PFSK-1 (cell line): ENCODE results near the gene C17orf75.

Experiments
- FOXP2 ChIP-seq: optimal IDR thresholded peaks from 2 replicates; pipeline ENCODE3; 2011; ENCODE audit warnings: borderline replicate concordance, control low read depth, inconsistent platforms; ENCODE audit not compliant: insufficient read depth; ENCODE audit errors: extremely low read length, extremely low read depth
- SIN3A ChIP-seq: IDR thresholded peaks from 2 replicates; pipeline ENCODE4 v1.6.1; 2012; ENCODE audit warnings: mild to moderate bottlenecking, low read length, moderate library complexity, borderline replicate concordance; ENCODE audit not compliant: insufficient read depth
- TF ChIP-seq, protein P1 (sequence below), 2 experiments: IDR thresholded peaks; 2 replicates each; pipeline versions ENCODE4 v1.6.1 to v1.8.0; 2011 to 2012; ENCODE audit warnings: low read depth in 2 of 2, low read length in 2 of 2, control low read depth in 1 of 2, inconsistent platforms in 1 of 2, mild to moderate bottlenecking in 1 of 2, moderate library complexity in 1 of 2; ENCODE audit not compliant: insufficient read depth in 1 of 2

Gene C17orf75

DNA sequence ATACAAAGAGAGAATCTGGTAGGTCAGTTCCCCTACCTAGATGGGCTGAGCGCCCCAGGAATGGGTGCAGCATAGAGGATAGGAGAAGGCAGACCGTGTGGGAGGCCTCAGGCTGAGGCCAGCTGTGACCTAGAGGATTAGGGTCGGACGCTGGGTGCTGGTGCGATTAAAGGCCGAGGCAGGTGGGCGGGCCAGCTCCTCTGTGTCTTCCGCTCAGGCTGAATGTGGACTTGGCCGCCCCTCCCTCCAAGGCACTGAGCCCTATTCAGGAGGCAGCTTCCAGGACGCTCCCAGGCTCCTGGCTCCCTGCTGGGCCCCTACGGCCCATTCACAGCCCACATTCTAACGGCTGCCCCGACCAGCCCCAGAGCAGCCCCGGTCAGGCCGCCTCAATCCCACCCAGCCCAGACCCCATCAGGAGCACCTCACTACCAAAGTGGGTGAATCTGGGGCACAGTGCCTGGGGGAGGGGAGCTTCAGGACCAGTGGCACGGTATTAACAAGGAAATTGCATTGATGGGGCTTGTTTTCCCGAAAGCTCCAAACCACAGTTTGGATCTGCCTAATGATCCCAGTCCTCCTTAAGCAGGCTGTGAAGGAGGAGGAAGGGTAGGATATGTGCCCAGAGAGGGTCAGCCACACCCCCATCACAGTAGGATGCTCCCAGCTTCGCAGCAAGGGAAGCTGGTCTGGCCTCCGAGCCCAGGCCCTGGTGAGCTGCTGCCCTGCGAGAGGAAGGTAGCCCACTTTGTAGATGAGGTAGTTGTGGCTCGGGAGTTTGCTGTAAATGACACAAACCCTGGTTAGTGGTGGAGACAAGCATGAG lies 61.9 kb downstream of the C17orf75 start:
- TF ChIP-seq, protein P1, sequence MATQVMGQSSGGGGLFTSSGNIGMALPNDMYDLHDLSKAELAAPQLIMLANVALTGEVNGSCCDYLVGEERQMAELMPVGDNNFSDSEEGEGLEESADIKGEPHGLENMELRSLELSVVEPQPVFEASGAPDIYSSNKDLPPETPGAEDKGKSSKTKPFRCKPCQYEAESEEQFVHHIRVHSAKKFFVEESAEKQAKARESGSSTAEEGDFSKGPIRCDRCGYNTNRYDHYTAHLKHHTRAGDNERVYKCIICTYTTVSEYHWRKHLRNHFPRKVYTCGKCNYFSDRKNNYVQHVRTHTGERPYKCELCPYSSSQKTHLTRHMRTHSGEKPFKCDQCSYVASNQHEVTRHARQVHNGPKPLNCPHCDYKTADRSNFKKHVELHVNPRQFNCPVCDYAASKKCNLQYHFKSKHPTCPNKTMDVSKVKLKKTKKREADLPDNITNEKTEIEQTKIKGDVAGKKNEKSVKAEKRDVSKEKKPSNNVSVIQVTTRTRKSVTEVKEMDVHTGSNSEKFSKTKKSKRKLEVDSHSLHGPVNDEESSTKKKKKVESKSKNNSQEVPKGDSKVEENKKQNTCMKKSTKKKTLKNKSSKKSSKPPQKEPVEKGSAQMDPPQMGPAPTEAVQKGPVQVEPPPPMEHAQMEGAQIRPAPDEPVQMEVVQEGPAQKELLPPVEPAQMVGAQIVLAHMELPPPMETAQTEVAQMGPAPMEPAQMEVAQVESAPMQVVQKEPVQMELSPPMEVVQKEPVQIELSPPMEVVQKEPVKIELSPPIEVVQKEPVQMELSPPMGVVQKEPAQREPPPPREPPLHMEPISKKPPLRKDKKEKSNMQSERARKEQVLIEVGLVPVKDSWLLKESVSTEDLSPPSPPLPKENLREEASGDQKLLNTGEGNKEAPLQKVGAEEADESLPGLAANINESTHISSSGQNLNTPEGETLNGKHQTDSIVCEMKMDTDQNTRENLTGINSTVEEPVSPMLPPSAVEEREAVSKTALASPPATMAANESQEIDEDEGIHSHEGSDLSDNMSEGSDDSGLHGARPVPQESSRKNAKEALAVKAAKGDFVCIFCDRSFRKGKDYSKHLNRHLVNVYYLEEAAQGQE (IDR thresholded peaks at IDR 0.05; ENCODE audit: insufficient read depth in 1 of 2, low read depth in 2 of 2, low read length in 2 of 2), result no peak

DNA sequence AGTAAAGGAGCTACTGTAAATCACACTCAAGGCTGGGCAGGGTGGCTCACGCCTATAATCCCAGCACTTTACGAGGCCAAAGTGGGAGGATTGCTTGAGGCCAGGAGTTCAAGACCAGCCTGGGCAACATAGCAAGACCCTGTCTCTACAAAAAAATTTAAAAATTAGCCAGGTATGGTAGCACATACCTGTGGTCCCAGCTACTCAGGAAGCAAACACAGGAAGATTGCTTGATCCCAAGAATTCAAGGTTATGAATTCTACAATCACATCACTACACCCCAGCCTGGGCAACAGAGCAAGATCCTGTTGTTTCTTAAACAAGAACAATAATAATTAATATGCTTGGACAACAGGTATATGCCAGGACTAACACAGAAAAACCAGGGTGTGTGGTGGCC lies 63.2 kb downstream of the C17orf75 start:
- no peak for TF ChIP-seq FOXP2
- no peak for TF ChIP-seq SIN3A
